GM18519 (cell line): ENCODE results near the gene HEMK1.

Experiments used
- ATAC-seq: cut with Tn5 transposase; IDR thresholded peaks from one replicate; pipeline ENCODE4 v1.9.1; 2021; ENCODE audit warnings: mild to moderate bottlenecking, moderate library complexity; ENCODE audit not compliant: unreplicated experiment, low FRiP score

The HEMK1 gene

DNA sequence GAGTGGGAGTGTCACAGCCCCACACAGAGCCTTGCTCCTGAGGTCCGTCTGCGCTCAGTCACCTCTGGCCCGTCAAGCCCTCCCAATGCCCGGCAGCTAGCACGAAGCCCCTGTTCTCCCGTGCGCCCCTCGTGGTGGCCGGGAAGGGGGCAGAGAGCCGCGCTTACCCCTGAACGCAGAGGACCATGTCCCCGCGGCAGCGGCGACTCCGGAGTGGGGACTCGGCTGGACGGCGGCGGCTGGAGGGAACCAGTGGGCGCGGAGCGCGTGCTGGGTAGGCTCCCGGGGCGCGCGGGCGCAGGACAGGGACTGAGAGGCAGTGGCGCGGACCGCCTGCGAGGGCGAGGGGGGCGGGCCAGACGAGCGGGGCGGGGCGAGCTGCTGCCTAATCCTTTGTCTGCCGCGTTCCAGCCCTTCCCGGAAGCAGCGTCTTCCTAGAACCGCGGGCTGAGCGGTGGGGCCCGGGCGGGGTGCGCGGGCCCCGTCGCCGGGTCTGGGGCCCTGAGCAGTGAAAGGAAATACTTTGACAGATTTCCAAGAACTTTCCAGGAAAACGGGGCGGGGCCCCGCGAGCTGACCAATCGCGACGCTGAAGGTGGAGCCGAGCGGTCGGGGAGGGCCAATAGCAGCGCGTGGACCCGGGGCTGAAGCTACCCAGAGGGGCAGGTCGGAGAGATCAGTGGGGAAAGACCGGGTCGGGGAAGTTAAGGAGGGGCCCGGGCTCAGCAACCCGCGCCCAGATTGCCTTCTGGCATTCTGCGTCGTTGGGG is 42.3 kb downstream of the HEMK1 start, which contains the start of gene CISH:
Gene CISH, minus strand, starts transcription at position 311 of the 770 bp plus-strand sequence. Its CDS starts 124 bp downstream, at position 187.
- peak; percentile 37 for ATAC-seq

DNA sequence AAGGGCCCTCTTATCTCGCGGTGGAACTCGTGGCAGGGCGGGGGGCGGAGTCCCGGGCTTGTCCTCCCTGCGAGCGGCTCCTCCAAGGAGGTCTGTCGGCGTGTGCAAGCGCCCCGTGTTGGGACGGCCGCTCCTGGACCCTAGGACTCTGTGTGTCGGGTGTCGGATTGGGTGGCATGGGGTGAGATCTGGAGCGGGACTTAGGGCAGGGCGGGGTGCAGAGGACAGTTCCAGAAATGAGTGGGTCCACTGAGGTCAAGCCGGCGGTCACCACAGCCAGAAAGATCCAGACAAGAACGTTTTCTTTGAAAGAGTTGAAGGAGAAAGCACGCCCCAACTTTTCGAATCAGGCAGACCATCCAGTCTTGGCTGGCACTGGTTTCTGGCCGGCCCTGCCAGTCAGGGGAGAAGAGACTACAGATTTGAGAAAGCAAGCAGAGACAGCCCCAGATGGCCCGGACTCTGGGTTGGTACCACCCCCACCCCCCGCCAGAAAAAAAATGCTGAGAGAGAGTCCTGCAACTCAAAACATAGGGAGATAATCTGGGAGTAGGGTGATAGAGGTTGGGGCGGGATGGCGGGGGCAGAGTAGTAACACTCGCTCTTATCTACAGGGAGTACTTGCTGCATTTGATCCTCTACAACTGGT is 43.0 kb downstream of the HEMK1 start:
- no peak for ATAC-seq

DNA sequence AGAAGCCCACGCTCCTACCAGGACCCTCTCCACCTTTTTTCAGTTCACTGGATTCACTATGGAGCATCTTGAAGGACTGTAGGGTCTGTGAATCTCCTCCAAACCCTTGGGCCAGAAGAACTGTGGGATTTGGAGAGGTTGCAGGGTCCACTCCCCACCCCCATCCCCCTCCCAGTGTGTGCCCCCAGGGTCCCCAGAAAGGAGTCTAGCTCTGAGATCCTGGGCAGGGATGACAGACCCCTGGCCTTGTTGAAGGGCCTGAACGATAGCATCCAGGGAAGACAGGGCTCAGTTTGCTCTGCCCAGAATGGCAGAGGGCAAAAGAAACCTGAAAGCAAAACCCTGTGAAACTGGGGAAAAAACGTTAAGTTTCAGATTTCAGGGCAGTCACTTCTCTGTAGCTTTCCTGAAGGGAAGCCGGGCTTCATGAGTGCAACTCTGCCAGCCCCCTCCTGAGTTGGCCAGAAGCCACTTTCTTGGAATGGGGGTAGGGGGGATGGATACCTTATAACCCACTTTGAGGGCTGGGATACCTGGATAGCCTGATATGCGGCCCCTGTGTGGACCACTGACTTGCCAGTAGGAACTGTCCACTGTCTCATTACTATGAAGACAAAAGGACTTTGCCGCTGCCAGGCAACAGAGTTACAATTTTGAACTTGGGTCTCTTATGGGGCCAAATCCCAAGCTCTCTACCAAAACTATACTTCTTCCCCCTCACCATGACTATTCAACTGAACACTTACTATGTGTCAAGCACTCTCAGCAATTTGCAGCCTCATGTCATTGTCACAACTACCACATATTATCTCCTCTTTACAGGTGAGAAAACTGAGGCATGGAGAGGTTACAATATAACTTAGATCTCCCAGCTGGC is 43.9 kb downstream of the HEMK1 start:
- no peak for ATAC-seq

DNA sequence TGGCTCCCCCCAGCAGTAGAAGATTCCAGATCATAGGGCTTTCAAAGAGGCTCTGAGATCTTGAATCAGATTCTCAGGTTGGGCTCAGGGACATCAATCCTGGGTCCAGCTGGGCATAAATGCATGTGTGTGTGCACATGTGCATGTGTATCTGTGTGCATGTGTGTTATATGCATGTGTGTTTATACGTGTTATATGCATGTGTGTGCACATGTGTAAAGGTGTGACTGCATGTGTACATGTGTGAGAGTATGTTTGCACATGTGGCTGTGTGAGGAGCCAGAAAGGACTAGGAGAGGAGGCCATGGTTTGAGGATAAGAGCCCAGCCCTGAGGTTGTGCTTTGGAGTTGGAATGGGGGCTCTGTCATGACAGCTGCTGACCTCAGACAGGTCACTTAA is 45.9 kb downstream of the HEMK1 start:
- ATAC-seq: no peak

DNA sequence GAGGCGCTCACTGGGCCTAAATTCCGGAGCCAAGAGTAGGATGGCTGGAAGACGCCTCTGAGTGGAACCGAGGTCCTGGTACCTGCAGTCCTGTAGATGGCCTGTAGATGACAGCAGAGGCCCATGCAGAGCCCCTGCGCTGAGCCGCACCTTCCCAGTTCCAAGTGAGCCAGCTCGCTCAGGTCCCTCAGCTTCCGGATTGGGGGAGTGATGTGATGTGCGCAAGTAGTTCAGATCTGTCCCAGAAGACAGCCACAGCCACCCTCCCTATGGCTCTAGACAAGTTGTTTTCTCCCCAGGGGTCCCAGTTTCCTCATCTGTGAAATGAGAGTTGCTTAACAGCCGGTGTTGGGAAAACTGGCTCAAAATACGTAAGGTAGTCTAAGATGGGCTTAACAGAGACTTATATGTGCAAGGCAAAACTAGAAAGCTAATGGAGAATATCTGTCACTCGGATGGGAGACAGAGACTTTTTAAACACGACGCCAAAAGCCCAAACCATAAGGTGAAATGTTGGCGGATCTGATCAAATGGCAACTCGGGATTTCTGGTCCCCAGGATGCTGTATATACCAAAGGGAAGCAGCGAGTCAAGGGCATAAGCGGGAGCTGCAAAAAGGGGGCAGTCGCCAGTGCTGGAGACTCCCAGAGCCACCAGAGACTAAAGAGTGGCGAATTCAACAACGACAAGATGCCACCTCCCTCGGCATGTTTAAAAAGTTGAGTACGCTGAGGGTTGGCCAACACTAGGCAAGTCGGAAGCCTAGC is 46.9 kb downstream of the HEMK1 start:
- peak; percentile 39 for ATAC-seq

DNA sequence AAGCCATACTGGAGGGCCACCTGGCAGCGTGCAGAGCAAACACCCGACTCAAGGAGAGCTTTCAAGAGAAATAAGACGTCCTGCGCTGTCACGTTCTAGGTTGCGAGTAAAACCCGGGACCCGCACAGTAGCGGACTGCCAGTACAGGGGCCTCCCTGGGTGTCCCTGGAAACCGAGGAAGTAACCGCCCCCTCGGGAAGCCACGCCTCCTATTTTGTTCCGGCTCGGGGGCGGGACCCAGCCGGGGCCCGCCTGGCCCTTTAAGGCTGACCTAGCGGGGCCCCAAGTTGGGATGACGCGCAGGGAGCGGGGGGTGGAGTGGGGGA is 47.4 kb downstream of the HEMK1 start:
- ATAC-seq: peak; percentile 45

DNA sequence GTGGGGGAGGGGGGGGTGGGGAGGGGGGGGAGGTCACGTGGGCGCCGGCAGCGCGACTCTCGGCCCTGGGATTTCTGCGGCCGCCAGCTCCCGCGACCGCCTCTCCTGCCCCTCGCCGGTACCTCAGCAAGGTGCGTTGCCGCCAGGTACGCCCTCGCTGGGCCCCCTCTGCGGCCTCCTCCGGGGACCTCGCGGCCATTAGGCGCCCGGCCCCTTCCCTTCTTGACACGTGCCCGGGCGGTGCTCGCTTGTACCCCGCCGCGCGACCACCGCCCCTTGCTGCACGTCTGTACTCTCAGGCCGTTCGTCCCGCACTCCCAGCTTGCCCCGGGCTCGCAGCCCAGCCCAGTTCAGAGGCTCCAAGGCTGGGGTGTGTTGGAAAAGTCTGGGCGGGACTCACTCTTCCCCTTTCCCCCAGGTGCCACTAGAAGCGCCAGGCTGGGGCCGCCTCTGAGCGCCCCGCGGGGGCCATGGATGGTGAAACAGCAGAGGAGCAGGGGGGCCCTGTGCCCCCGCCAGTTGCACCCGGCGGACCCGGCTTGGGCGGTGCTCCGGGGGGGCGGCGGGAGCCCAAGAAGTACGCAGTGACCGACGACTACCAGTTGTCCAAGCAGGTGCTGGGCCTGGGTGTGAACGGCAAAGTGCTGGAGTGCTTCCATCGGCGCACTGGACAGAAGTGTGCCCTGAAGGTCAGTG is 47.9 kb downstream of the HEMK1 start, which contains the start of gene MAPKAPK3:
Gene MAPKAPK3, plus strand, starts transcription at position 56 of the 696 bp plus-strand sequence. Its CDS starts 415 bp downstream, at position 471.
- peak; percentile 10 for ATAC-seq

DNA sequence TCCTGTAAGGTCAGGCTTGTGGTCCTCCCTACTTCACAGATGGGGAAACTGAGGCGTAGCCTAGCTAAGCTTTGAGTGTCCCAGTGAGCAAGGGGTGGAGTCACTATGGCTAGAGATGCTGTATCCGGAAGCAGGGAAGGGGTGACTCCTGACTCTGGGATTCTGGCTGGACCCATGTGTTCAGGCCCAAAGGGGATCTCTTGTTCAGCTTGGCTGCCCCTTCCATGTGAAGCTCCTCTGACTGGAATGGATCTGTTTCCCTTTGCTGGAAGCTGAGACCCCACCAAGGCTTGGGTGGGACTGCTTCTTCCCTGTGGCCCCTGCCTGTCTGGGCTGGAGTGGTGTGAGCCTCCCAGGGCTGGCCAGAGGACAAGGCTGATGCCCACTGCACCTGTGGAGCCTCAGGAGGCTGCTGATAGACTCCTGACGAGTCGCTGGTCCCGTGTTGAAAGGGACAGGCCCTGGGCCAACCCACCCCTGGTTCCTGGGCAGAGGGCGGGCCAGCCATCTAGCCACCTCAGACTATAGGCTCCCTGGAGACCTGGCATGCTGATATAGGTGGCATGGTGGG is 48.7 kb downstream of the HEMK1 start:
- no peak for ATAC-seq

DNA sequence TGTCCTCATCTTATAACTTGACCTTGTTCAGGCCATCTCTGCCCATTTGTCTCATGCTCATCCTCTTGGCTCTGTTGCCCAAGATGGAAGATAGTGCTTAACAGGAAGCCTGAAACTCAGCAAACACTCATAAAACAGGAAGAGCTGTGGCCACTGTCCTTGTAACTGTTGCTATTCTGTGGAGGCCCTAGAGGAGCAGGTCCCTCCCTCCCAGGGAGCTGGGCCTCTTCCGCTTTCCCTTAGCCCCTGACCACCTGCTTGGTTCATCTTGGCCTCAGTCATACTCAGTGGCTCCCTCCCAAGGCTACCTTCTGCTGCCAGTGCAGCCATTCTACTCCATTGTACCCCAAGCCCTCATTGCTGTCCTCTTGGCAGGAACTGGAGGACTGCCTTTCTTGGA is 51.1 kb downstream of the HEMK1 start:
- no peak for ATAC-seq

DNA sequence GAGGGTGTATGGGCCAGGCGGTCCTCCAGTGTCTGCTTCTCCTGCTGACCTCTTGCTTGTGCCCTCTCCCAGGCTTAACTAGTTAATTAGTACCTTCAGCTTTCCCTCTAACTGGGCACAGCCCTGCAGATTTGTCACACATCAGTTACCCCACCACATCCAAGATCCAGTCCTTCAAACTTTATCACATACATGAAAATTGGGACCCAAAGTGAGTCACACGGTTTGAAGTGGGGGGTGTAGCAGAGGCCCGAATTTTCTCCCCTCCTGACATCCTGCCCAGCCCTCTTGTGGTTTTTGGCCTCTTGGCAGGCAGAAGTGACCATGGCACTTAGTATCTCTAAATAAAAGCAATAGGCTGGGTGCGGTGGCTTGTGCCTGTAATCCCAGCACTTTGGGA is 51.5 kb downstream of the HEMK1 start:
- ATAC-seq: no peak

DNA sequence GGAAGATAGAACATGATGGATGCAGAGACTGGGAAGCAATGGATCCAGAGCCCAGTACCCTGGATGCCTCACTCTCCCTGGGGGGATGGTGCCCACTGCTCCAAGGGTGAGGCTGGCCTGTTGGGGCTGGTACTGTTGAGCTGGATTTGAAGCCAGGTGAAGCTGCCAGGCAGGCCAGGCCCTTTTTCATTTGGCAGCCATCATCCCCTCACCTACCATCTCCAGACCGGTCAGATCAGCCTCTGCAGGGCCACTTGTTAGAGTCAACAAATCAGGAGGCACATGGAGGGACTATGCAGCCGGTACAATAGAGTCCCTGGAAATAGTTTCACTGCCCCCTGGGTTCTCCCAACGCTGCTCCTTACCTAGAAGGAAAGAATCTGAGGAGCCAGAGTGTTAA is 53.6 kb downstream of the HEMK1 start:
- no peak for ATAC-seq

DNA sequence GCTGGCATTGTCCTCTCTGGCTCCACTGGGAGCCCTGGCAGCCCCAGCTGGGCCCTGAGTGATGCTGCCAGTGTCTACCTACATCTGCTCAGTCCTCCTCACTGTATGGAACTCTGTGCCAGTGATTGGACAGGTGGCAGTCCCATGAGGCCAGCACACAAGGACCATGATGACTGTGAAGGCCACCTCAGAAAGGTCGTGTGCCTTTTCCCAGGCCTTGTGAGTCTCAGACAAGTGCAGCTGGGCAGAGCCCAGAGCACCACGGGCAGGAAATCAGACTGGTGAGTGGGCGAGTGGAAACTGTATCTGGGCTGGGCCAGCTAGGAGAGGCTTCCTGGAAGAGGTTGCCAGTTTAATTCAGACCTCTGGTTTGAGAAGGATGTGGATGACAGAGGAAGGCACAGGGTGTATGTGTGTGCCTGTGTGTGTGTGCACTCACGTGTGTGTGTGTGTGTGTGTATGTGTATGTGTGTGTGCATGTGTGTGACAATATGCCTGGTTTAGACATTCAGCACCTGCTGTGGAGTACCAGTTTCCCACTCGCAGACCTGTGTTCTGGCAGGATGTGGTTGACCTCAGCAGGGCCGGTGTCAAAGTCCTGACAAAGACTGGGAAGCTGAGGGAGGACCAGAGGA is 54.6 kb downstream of the HEMK1 start:
- ATAC-seq: no peak

DNA sequence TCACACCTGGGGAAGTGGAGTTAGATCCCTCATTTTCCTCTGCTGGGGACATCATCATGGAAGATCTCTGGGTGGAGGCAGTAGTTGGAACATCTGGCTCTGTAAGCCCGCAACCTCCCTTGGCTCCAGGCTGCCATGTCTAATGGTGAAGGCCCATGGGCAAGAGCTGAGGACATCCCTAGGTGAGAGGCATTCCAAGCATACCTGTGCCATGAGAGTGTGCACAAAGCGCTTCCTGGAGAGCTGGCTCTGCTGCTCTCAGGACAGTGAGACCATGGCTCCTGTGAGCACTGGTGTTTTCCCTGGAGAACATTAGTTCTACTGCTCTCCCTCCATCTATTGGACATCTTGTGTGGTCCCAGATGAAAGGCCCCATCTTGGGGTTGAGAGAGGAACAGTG is 55.3 kb downstream of the HEMK1 start:
- ATAC-seq: no peak

DNA sequence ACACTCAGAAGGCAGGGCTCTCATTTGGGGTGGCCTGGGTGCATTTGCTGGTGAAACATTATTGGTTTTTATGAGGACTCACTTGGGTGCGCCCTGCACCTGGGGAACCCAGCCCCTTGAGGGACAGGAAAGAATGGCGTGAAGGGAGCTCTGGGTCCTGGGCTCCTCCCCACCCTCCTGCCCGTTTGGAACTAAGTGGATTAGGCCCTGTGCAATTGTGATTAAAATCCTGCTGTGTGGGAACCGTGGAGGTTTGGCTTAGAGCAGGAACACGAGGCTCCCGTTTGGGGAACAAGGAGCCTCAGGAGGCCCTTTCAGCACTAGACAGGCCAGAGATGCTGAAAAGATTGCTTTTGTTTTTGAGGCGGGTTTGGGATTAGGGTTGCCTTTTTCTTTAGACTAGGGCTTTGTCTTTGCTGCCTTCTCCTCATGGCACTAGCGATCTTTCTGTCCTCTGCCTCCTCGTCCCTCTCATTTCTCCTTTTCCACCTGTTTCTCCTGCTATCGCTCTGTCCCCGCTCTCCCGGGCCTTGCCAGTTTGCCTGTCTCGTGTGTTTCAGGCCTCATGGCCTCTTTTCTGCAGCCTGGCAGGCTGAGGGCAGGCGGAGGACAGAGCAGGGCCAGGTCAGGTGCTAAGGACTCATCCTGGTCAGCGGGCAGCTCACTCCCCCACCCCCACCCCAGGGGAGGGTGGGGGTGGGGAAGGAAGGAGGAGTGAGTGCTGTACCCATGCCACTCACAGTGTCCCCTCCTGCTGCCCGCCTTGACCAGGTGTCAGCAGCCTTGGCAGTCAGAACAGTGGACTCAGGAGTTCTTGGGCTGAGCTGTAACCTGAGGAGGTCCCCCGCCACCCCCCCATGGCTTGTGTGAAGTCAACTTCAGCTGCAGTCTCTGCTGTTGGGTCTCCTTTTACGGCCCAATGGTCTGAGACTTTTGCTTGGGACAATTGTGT is 56.2 kb downstream of the HEMK1 start:
- no peak for ATAC-seq

DNA sequence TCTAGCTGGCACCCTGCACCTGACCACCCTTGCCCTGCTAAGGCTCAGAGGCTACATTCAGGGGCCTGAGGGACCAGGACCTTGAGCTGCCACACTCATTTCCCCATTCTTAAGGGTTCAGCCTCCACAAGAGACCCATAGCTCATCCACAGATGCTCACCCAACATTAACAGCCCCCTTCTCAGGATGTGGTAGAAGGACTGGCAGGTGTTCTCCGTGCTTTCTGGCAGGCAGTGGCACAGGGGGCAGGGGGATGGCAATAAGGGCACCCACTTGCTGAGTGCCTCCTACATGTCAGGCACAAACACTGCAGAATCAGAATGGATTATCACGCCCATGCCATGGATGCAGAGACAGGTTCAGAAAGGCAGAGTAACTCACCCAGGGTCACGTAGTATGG is 57.1 kb downstream of the HEMK1 start:
- ATAC-seq: no peak

DNA sequence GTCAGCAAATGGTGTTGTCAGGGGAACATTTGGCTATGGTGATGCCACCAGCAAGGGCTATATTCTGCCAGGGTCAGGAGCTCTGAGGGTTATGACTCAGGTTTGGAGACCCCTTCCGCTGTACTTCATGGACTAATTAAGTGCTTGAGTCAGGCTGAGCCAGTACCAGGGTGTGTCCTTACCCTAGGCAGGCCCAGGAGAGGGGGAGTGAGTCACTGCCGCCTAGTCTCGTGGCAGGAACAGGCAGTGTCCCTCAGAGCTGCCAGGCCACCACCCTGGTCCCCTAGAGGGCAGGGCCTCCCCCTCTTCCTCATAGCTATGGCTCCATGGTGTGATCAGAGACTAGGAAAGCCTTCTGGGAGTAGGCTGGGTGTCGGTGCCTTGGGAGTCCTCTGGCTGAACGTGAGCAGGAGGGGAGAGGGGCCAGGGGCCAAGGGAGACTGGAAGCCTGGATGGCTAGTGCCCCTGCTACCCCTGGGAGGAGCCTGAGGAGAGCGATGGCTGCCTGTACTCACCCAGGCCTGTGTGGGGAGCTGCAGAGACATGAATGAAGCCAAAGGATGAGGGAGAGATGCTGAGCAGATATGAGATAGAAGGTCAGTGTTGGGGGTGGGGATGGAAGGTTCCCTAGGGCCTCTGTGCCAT is 58.2 kb downstream of the HEMK1 start:
- ATAC-seq: no peak

DNA sequence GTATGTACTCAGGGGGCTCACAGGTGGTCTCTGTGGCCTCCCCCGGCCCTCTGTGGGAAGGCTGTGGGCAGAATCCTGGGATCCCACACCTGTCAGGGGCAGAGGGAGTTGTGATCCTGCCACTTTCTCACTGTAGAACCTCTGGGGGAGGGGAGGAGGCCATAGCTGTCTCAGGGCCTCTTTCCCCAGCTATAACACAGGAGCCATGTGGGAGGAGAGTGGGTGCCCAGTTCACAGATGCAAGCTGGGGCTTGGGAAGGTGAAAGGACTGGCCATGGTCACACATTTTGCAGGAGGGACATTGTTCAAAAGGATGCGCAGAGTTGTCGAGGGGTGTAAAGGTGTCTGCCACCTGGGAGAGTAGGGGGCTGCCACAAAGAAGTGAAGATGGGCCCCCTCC is 59.3 kb downstream of the HEMK1 start:
- no peak for ATAC-seq
